K562 (cell line): ENCODE measurements around the gene RERE. TPM values are rescaled to one million over a fixed set of nuclear protein-coding genes. Genes with fewer than 3 reads are reported as not detected.

ENCODE experiments used
- ARID3A ChIP-seq: IDR thresholded peaks from 2 replicates; pipeline ENCODE4 v1.6.1; 2012; ENCODE audit warnings: low read depth, low read length, improper control_type of control experiment, borderline replicate concordance
- CTCF ChIP-seq, 3 experiments: IDR thresholded peaks in 2 of 3; conservative IDR thresholded peaks in 1 of 3; 2 replicates each; pipeline ENCODE4 v1.5.1; 2011 to 2012; ENCODE audit warnings: low read length in 3 of 3, mild to moderate bottlenecking in 3 of 3, control low read depth in 2 of 3, improper control_type of control experiment in 1 of 3, inconsistent platforms in 1 of 3, low read depth in 1 of 3, mixed read lengths in 1 of 3, moderate library complexity in 1 of 3; ENCODE audit not compliant: insufficient read depth in 2 of 3
- GATA2 ChIP-seq: sonication (generic); formaldehyde crosslinking; IDR thresholded peaks from 2 replicates; pipeline ENCODE4 v1.4.0; 2020; ENCODE audit warnings: mild to moderate bottlenecking, missing genetic modification reagents
- HDAC2 ChIP-seq: fragments of 450-650 bp; IDR thresholded peaks from 2 replicates; pipeline ENCODE4 v1.6.1; 2016; ENCODE audit warnings: mild to moderate bottlenecking
- MXD1 ChIP-seq: fragments of 250-450 bp; sonication (Bioruptor Pico); IDR thresholded peaks from 2 replicates; pipeline ENCODE4 v1.8.0; 2021; ENCODE audit warnings: borderline replicate concordance, mild to moderate bottlenecking, moderate library complexity; ENCODE audit not compliant: poor library complexity, severe bottlenecking
- NCOR1 ChIP-seq: fragments of 450-650 bp; IDR thresholded peaks from 2 replicates; pipeline ENCODE4 v1.6.1; 2016; ENCODE audit warnings: mild to moderate bottlenecking, moderate library complexity
- NFRKB ChIP-seq: fragments of 450-650 bp; IDR thresholded peaks from 2 replicates; pipeline ENCODE4 v1.6.1; 2016; ENCODE audit warnings: low read depth
- NR2C1 ChIP-seq, 2 experiments: fragments of 450-650 bp; IDR thresholded peaks; 2 replicates each; pipeline ENCODE4 v1.6.1; 2017; ENCODE audit warnings: mild to moderate bottlenecking in 2 of 2, antibody characterized with exemption in 1 of 2, inconsistent platforms in 1 of 2, missing compliant biosample characterization in 1 of 2, missing genetic modification characterization in 1 of 2
- POLR2AphosphoS2 ChIP-seq: IDR thresholded peaks from 2 replicates; pipeline ENCODE4 v1.6.1; 2012; ENCODE audit warnings: low read length, improper control_type of control experiment
- POLR3A ChIP-seq: IDR thresholded peaks from 2 replicates; pipeline ENCODE4 v1.6.1; 2011; ENCODE audit warnings: borderline replicate concordance, mild to moderate bottlenecking, moderate library complexity; ENCODE audit not compliant: insufficient read length, insufficient read depth; ENCODE audit errors: extremely low read depth
- RAD51 ChIP-seq: fragments of 450-650 bp; IDR thresholded peaks from 2 replicates; pipeline ENCODE4 v1.7.1; 2016; ENCODE audit warnings: low read depth, mild to moderate bottlenecking, borderline replicate concordance
- RCOR1 ChIP-seq, 2 experiments: IDR thresholded peaks; 2 replicates each; pipeline ENCODE4 v1.6.1; 2012; ENCODE audit warnings: low read depth in 2 of 2, low read length in 2 of 2, borderline replicate concordance in 1 of 2, improper control_type of control experiment in 1 of 2
- SETDB1 ChIP-seq: IDR thresholded peaks from one replicate; pipeline ENCODE4 v1.6.1; 2012; ENCODE audit warnings: low read length, control low read depth, inconsistent platforms
- TCF7 ChIP-seq: sonication (generic); IDR thresholded peaks from 2 replicates; pipeline ENCODE4 v1.6.1; 2016; ENCODE audit warnings: antibody characterized with exemption, borderline replicate concordance
- TCF7L2 ChIP-seq: fragments of 150-350 bp; IDR thresholded peaks from 2 replicates; pipeline ENCODE4 v1.6.1; 2016; ENCODE audit warnings: low read depth, mild to moderate bottlenecking, low read length, moderate library complexity
- THRAP3 ChIP-seq: fragments of 450-650 bp; IDR thresholded peaks from 2 replicates; pipeline ENCODE4 v1.6.1; 2016; ENCODE audit warnings: mild to moderate bottlenecking, inconsistent platforms, borderline replicate concordance
- ZBTB11 ChIP-seq, 3 experiments: fragments of 200-800 bp in 1 of 3; fragments of 250-450 bp in 1 of 3; fragments of 450-650 bp in 1 of 3; sonication (Bioruptor Pico) in 1 of 3; sonication (Bioruptor generic) in 1 of 3; formaldehyde crosslinking in 1 of 3; IDR thresholded peaks; 2 replicates each; pipeline versions ENCODE4 v1.6.1 to v1.8.0; 2016 to 2022; ENCODE audit warnings: mild to moderate bottlenecking in 2 of 3, missing genetic modification characterization in 2 of 3, missing compliant biosample characterization in 1 of 3, moderate library complexity in 1 of 3
- ZNF124 ChIP-seq: sonication (generic); formaldehyde crosslinking; IDR thresholded peaks from 2 replicates; pipeline ENCODE4 v1.8.1; 2022; ENCODE audit warnings: missing genetic modification reagents
- ZNF282 ChIP-seq: sonication (generic); formaldehyde crosslinking; IDR thresholded peaks from 2 replicates; pipeline ENCODE4 v1.8.1; 2023; ENCODE audit warnings: missing genetic modification reagents
- ZNF436 ChIP-seq: fragments of 250-450, 450-650 bp; sonication (Bioruptor Pico); formaldehyde crosslinking; IDR thresholded peaks from 2 replicates; pipeline ENCODE4 v1.7.0; 2020; ENCODE audit warnings: mild to moderate bottlenecking
- ZNF785 ChIP-seq: fragments of 250-450 bp; sonication (Bioruptor Pico); IDR thresholded peaks from 2 replicates; pipeline ENCODE4 v1.4.0; 2020; ENCODE audit warnings: mild to moderate bottlenecking
- polyA plus RNA-seq, 8 experiments: library from polyadenylated mRNA; depleted of rRNA in 4 of 8; stranded (reverse) in 5 of 8; unstranded in 3 of 8; fragments of >200 nt; fragmentation: Nextera tagmentation in 2 of 8; fragmentation: Illumina TruSeq in 1 of 8; extraction: Ambion mirVana in 2 of 8; extraction: Trizol in 1 of 8; gene quantifications; 2 replicates each; pipeline versions ENCODE4 v1.2.1 to v1.2.3, GENCODE V29; 2011 to 2014; ENCODE audit warnings: inconsistent platforms in 1 of 8, missing spikeins in 1 of 8
- total RNA-seq, 7 experiments: library from RNA; depleted of rRNA in 6 of 7; stranded (reverse); fragments of >200 nt in 6 of 7; fragmentation: Illumina TruSeq in 2 of 7; extraction: Trizol in 2 of 7; gene quantifications; 2 replicates each; pipeline versions ENCODE4 v1.2.1 to v1.2.3, GENCODE V29; 2011 to 2021; ENCODE audit warnings: low replicate concordance in 1 of 7

The RERE gene
- total and polyA plus RNA-seq, 9 of the 15 experiments (the other 6 are each of a cell fraction or from before 2014, with no cell fraction given): 3.0 to 51.5 (median 13.4) TPM

- TF ChIP-seq CTCF (IDR thresholded peaks at IDR 0.05 in 2 of 3, conservative IDR thresholded peaks at IDR 0.05 in 1 of 3; ENCODE audit: insufficient read depth in 2 of 3, low read depth in 1 of 3, low read length in 3 of 3): no peak
- TF ChIP-seq NCOR1: peak; percentile 91
- no peak for TF ChIP-seq POLR3A
- no peak for TF ChIP-seq ZNF124 (CRISPR knock-in tag)
- peak; percentile 25; the same call in 1 of the 2 replicates for TF ChIP-seq NR2C1 (IDR thresholded peaks at IDR 0.05)
- 0 out of 2 replicates have a peak, but pooled peaks have one; percentile 36 for TF ChIP-seq NR2C1 (tag; IDR thresholded peaks at IDR 0.05)
- TF ChIP-seq ZBTB11 (CRISPR knock-in tag; IDR thresholded peaks at IDR 0.05): peak in 1 of 3 experiments; percentile 66; a peak in 2 of 6 replicates
- TF ChIP-seq GATA2 (CRISPR knock-in tag): peak; percentile 91
- TF ChIP-seq MXD1 (CRISPR knock-in tag): no peak
- peak; percentile 95 for TF ChIP-seq ARID3A
- peak; percentile 82; the same call in 1 of the 2 replicates for TF ChIP-seq NFRKB
- TF ChIP-seq RCOR1 (IDR thresholded peaks at IDR 0.05; ENCODE audit: borderline replicate concordance in 1 of 2, low read depth in 2 of 2, low read length in 2 of 2): peak; percentile 64 to 91; a peak in 3 of 4 replicates
- TF ChIP-seq RAD51: peak; percentile 79
- TF ChIP-seq TCF7: no peak
- no peak for TF ChIP-seq ZNF282 (CRISPR knock-in tag)
- TF ChIP-seq SETDB1: no peak
- no peak for TF ChIP-seq ZNF436
- no peak for TF ChIP-seq ZNF785 (CRISPR knock-in tag)
- TF ChIP-seq HDAC2: peak; percentile 83; the same call in 1 of the 2 replicates
- no peak for TF ChIP-seq POLR2AphosphoS2
- no peak for TF ChIP-seq TCF7L2
- TF ChIP-seq THRAP3: no peak
- TF ChIP-seq, all 486 proteins: peak for 151
These were observed 275.4 kb downstream of the RERE start (continued) for GRCh38 chr1:8541961-8542521.
